Kidney (tissue), 14 donors: ENCODE results near the gene MORN1. TPM values are rescaled to one million over a fixed set of nuclear protein-coding genes. Genes with fewer than 3 reads are reported as not detected.

Source experiments
- DNase-seq, 5 donors: peaks; one replicate each; pipeline ENCODE4 v3.0.0-alpha.2; 2013 to 2020
- FAIRE-seq: peaks from 2 replicates; lab custom pipeline; 2012; peaks lifted over from hg19 to GRCh38; lab: Jason Lieb, UNC
- H3K27ac ChIP-seq, 2 donors: one replicate each; pipeline ENCODE4 v1.7.0; 2013; ENCODE audit warnings: low read depth in 2 of 2, low read length in 2 of 2, inconsistent platforms in 1 of 2
- H3K27me3 ChIP-seq: one replicate; pipeline ENCODE4 v1.7.1; 2013; ENCODE audit warnings: low read length, inconsistent platforms; ENCODE audit not compliant: control insufficient read depth, insufficient read depth
- H3K36me3 ChIP-seq, 3 donors: one replicate each; pipeline versions ENCODE4 v1.7.0 to v1.7.1; 2013; ENCODE audit warnings: low read length in 3 of 3, control low read depth in 1 of 3, inconsistent platforms in 1 of 3; ENCODE audit not compliant: insufficient read depth in 3 of 3, control insufficient read depth in 2 of 3
- H3K4me1 ChIP-seq, 3 donors: one replicate each; pipeline versions ENCODE4 v1.7.0 to v1.7.1; 2013; ENCODE audit warnings: low read length in 3 of 3, inconsistent platforms in 1 of 3, low read depth in 1 of 3; ENCODE audit not compliant: control insufficient read depth in 2 of 3, insufficient read depth in 2 of 3
- H3K4me3 ChIP-seq, 3 donors: one replicate each; pipeline versions ENCODE4 v1.7.0 to v1.8.1; 2013; ENCODE audit warnings: low read length in 3 of 3, control low read depth in 1 of 3, inconsistent platforms in 1 of 3
- H3K9ac ChIP-seq, 3 donors: one replicate each; pipeline versions ENCODE4 v1.7.0 to v1.7.1; 2013; ENCODE audit warnings: low read length in 3 of 3, control low read depth in 1 of 3, inconsistent platforms in 1 of 3
- H3K9me3 ChIP-seq, 3 donors: one replicate each; pipeline versions ENCODE4 v1.7.0 to v1.7.1; 2013; ENCODE audit warnings: low read length in 3 of 3, control low read depth in 1 of 3, inconsistent platforms in 1 of 3; ENCODE audit not compliant: control insufficient read depth in 2 of 3, insufficient read depth in 1 of 3
- CTCF ChIP-seq: IDR thresholded peaks from 3 replicates; pipeline ENCODE4 v1.5.1; 2012; ENCODE audit warnings: mild to moderate bottlenecking, moderate library complexity, borderline replicate concordance; ENCODE audit not compliant: insufficient read depth; ENCODE audit errors: extremely low read depth
- intact Hi-C: fragments of 100-400 bp; cut with DNase I; formaldehyde crosslinking; loops from one replicate; pipeline ENCODE4 v1.11.1; 2022
- polyA plus RNA-seq: library from polyadenylated mRNA; stranded (reverse); fragments of 350-450 nt; fragmentation: Illumina TruSeq; extraction: RNeasy Lipid Tissue Mini Kit (QIAGEN cat#74804); gene quantifications from one replicate; pipeline ENCODE4 v1.2.3, GENCODE V29; 2014; ENCODE audit warnings: low read depth, low replicate concordance; ENCODE audit not compliant: insufficient read depth
- total RNA-seq: library from RNA; stranded (reverse); fragmentation: NEBNext Ultra II Directional; extraction: Animal tissue kit (Norgen Biotek cat#: 25700); gene quantifications from one replicate; pipeline ENCODE4 v1.2.1, GENCODE V29; 2021
- donor health status: control.
- donor health status: control.
- donor health status: control.
- donor health status: control.
- donor health status: control.
- donor health status: DM: yes; HTN: yes; CAD: no.
- donor health status: Normal renal cell carcinoma (clear cell type).

The MORN1 gene
- total and polyA plus RNA-seq, 2 donors from 2014 or later: 9.0 to 24.7 TPM

DNA sequence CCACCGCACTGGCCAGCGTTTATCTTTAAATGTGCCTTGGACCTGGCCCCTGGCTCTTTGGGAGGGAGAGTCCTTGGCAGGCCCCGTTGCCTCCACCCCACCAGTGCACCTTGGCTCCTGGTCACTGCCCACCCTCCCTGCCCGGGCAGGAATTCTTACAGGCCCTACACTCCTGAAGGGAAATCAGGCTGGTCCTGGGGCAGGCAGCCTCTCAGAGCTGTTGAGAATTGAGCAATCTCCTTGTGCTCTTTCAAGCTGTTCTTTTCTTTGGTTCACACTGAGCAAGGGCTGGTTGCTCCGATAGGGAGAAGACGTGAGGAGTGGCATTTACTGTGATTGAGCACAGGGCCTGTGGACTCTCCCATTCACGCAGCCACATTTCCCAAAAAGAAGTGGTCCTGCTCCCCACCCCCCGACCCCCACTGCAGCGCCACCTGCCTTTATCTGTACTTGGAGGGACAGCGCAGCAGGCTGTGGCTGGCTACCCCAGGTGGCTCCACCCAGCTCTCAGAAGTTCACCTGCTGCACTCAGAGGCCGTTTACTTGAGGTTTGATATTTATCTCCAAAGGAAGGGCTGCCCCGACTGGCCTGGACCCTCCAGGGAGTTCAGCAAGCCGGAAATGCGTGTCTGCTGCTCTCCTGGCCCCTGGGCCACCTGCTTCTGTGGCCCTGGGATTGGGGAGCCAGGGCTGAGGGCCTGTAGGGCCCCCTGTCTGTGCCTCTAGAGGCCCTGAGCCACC, 115.4 kb downstream of the MORN1 start:
- Histone ChIP-seq H3K27me3 (no peaks in the 10 kb centered on the region), H3K36me3 (peaks cover 0 to 4% (median 3%) of the 10 kb centered on the region in 3 donors), H3K27ac (peak overlapping the region; percentile 49 to 50), H3K9me3 (peaks cover 0 to 2% (median 0%) of the 10 kb centered on the region in 3 donors), H3K9ac (peak overlapping the region in 1 of 3 donors; percentile 3), H3K4me3 (no peak overlapping the region), H3K4me1 (peaks cover 0 to 75% (median 65%) of the 10 kb centered on the region in 3 donors)
- DNase-seq (peak in 2 of 5 donors; percentile 45 to 68), FAIRE-seq (no peak)
- intact Hi-C loops: no loop called here
- no peak for TF ChIP-seq CTCF

DNA sequence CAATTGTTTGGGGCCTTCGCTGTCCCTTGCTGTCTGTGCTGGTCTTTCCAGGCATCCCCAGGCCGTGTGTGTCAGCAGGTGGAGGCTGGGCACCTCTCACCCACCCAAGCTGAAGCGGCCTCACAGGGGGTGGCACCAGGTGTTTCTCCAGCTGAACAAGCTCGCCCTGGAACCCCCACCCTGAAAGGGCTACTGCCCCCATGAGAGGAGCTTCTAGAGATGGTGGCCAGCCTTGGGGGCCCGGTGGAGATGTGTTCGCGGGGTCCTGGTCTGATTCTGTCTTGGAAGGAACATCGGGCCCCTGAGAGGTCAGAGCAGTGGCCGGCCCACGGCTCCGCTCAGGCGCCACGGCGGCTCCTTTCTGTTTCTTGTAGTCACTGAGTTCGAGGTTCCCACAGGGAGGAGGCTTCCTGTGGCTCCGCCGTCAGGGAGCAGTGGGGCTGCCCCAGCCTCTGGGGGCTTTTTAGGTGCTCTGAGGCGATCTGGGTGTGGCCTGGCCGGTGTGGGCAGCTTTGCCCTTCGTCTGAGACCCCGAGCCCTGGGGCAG, 116.4 kb downstream of the MORN1 start:
- Histone ChIP-seq H3K4me1 (peaks cover 0 to 83% (median 74%) of the 10 kb centered on the region in 3 donors), H3K9ac (no peak overlapping the region), H3K27me3 (no peaks in the 10 kb centered on the region), H3K4me3 (no peak overlapping the region), H3K36me3 (peaks cover 0 to 4% (median 3%) of the 10 kb centered on the region in 3 donors), H3K9me3 (peaks cover 0 to 2% (median 0%) of the 10 kb centered on the region in 3 donors), H3K27ac (no peak overlapping the region)
- TF ChIP-seq CTCF: no peak
- FAIRE-seq (no peak), DNase-seq (peak in 1 of 5 donors; percentile 69)
- intact Hi-C loops: no loop called here

GRCh38 chr1:2274231-2274928, 117.0 kb downstream of the MORN1 start:
- intact Hi-C loops: no loop called here
- DNase-seq (peak in 3 of 5 donors; percentile 45 to 72 (median 52)), FAIRE-seq (no peak)
- no peak overlapping the region for H3K9ac ChIP-seq
- peak overlapping the region; percentile 22 to 36 for H3K27ac ChIP-seq
- no peaks in the 10 kb centered on the region for H3K27me3 ChIP-seq
- H3K4me1 ChIP-seq: peaks cover 0 to 80% (median 71%) of the 10 kb centered on the region in 3 donors
- no peak overlapping the region for H3K4me3 ChIP-seq
- no peak for TF ChIP-seq CTCF
- peaks cover 0 to 2% (median 0%) of the 10 kb centered on the region in 3 donors for H3K9me3 ChIP-seq
- H3K36me3 ChIP-seq: peaks cover 0 to 4% (median 3%) of the 10 kb centered on the region in 3 donors
